WTC11 (cell line): ENCODE results near the gene BMP10.

ENCODE experiments used
- ATF6 ChIP-seq: sonication (generic); formaldehyde crosslinking; IDR thresholded peaks from 2 replicates; pipeline ENCODE4 v1.8.1; 2023; ENCODE audit warnings: mild to moderate bottlenecking, missing genetic modification reagents
- ESRRA ChIP-seq: sonication (generic); formaldehyde crosslinking; IDR thresholded peaks from 2 replicates; pipeline ENCODE4 v1.8.1; 2022; ENCODE audit warnings: mild to moderate bottlenecking, missing genetic modification reagents, borderline replicate concordance
- IRF2 ChIP-seq: sonication (generic); formaldehyde crosslinking; IDR thresholded peaks from 2 replicates; pipeline ENCODE4 v1.8.0; 2022; ENCODE audit warnings: low read depth, missing genetic modification reagents, borderline replicate concordance
- JUN ChIP-seq: sonication (generic); formaldehyde crosslinking; IDR thresholded peaks from 2 replicates; pipeline ENCODE4 v1.8.0; 2023; ENCODE audit warnings: mild to moderate bottlenecking, missing genetic modification reagents
- MXD4 ChIP-seq: fragments of 250-450 bp; sonication (Bioruptor Pico); IDR thresholded peaks from 2 replicates; pipeline ENCODE4 v1.8.0; 2021; ENCODE audit warnings: mild to moderate bottlenecking, moderate library complexity, borderline replicate concordance
- MYBL2 ChIP-seq: sonication (generic); formaldehyde crosslinking; IDR thresholded peaks from 2 replicates; pipeline ENCODE4 v1.8.1; 2023; ENCODE audit warnings: mild to moderate bottlenecking, moderate library complexity, missing genetic modification reagents
- NR3C1 ChIP-seq: sonication (generic); formaldehyde crosslinking; conservative IDR thresholded peaks from 2 replicates; pipeline ENCODE4 v1.8.1; 2023; ENCODE audit warnings: low read depth, mild to moderate bottlenecking, missing genetic modification reagents
- RELA ChIP-seq: sonication (generic); formaldehyde crosslinking; IDR thresholded peaks from 2 replicates; pipeline ENCODE4 v1.8.1; 2022; ENCODE audit warnings: missing genetic modification reagents, mild to moderate bottlenecking, borderline replicate concordance
- TEAD4 ChIP-seq: sonication (generic); formaldehyde crosslinking; IDR thresholded peaks from 2 replicates; pipeline ENCODE4 v1.8.0; 2022; ENCODE audit warnings: mild to moderate bottlenecking, missing genetic modification reagents
- USF1 ChIP-seq: sonication (generic); formaldehyde crosslinking; IDR thresholded peaks from 2 replicates; pipeline ENCODE4 v1.8.0; 2022; ENCODE audit warnings: mild to moderate bottlenecking, missing genetic modification reagents
- TF ChIP-seq, protein P1 (sequence below): fragments of 200-600 bp; IDR thresholded peaks from 2 replicates; pipeline ENCODE4 v1.8.0; 2022; ENCODE audit warnings: antibody characterized with exemption
- TF ChIP-seq, protein P2 (sequence below): sonication (generic); formaldehyde crosslinking; IDR thresholded peaks from 2 replicates; pipeline ENCODE4 v1.8.1; 2022; ENCODE audit warnings: low read depth, missing genetic modification reagents, borderline replicate concordance
- TF ChIP-seq, protein P3 (sequence below): sonication (generic); formaldehyde crosslinking; IDR thresholded peaks from 2 replicates; pipeline ENCODE4 v1.8.1; 2023; ENCODE audit warnings: mild to moderate bottlenecking, moderate library complexity, missing genetic modification reagents

GRCh38 chr2:68849579-68850030 is 21.6 kb downstream of the BMP10 start:
- TF ChIP-seq JUN (CRISPR knock-in tag), result no peak
- TF ChIP-seq, protein P1, sequence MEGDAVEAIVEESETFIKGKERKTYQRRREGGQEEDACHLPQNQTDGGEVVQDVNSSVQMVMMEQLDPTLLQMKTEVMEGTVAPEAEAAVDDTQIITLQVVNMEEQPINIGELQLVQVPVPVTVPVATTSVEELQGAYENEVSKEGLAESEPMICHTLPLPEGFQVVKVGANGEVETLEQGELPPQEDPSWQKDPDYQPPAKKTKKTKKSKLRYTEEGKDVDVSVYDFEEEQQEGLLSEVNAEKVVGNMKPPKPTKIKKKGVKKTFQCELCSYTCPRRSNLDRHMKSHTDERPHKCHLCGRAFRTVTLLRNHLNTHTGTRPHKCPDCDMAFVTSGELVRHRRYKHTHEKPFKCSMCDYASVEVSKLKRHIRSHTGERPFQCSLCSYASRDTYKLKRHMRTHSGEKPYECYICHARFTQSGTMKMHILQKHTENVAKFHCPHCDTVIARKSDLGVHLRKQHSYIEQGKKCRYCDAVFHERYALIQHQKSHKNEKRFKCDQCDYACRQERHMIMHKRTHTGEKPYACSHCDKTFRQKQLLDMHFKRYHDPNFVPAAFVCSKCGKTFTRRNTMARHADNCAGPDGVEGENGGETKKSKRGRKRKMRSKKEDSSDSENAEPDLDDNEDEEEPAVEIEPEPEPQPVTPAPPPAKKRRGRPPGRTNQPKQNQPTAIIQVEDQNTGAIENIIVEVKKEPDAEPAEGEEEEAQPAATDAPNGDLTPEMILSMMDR, result no peak
- TF ChIP-seq IRF2, result no peak
- TF ChIP-seq MXD4, result no peak
- TF ChIP-seq ATF6 (CRISPR knock-in tag), result no peak
- TF ChIP-seq, protein P2, sequence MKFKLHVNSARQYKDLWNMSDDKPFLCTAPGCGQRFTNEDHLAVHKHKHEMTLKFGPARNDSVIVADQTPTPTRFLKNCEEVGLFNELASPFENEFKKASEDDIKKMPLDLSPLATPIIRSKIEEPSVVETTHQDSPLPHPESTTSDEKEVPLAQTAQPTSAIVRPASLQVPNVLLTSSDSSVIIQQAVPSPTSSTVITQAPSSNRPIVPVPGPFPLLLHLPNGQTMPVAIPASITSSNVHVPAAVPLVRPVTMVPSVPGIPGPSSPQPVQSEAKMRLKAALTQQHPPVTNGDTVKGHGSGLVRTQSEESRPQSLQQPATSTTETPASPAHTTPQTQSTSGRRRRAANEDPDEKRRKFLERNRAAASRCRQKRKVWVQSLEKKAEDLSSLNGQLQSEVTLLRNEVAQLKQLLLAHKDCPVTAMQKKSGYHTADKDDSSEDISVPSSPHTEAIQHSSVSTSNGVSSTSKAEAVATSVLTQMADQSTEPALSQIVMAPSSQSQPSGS, result no peak
- TF ChIP-seq USF1, result no peak
- TF ChIP-seq TEAD4, result no peak
- TF ChIP-seq RELA (CRISPR knock-in tag), result no peak
- TF ChIP-seq MYBL2 (CRISPR knock-in tag), result no peak
- TF ChIP-seq, protein P3, sequence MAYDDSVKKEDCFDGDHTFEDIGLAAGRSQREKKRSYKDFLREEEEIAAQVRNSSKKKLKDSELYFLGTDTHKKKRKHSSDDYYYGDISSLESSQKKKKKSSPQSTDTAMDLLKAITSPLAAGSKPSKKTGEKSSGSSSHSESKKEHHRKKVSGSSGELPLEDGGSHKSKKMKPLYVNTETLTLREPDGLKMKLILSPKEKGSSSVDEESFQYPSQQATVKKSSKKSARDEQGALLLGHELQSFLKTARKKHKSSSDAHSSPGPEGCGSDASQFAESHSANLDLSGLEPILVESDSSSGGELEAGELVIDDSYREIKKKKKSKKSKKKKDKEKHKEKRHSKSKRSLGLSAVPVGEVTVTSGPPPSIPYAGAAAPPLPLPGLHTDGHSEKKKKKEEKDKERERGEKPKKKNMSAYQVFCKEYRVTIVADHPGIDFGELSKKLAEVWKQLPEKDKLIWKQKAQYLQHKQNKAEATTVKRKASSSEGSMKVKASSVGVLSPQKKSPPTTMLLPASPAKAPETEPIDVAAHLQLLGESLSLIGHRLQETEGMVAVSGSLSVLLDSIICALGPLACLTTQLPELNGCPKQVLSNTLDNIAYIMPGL (CRISPR knock-in tag), result no peak
- TF ChIP-seq NR3C1 (CRISPR knock-in tag), result no peak
- TF ChIP-seq ESRRA (CRISPR knock-in tag), result no peak
